ENCODE data around the gene STRADB.

GRCh38 chr2:201407265-201407664 lies 44.3 kb upstream of the STRADB start:
- no peak for TF ChIP-seq CTCF (IDR thresholded peaks at IDR 0.05; ENCODE audit: low read depth, low read length, poor library complexity, severe bottlenecking)
- no peak for TF ChIP-seq EZH2phosphoT487 (IDR thresholded peaks at IDR 0.05; ENCODE audit: borderline replicate concordance, low read length)
